ENCODE measurements around the gene POLH. TPM values are rescaled to one million over a fixed set of nuclear protein-coding genes. Genes with fewer than 3 reads are reported as not detected.
"Not testable (repeated sequence)": the region's sequence is repeated elsewhere in the genome, so short reads cannot be mapped to it uniquely, and the experiment has no call there.

POLH gene
- total RNA-seq, 6 donors from 2014 or later = 9.1 to 27.5 (median 19.8) TPM

GRCh38 chr6:43579171-43579570 is 3.2 kb downstream of the POLH start:
- H3K4me1 ChIP-seq = peaks cover 20 to 37% (median 29%) of the 10 kb centered on the region in 4 donors
- no peak for ATAC-seq (ENCODE audit: low FRiP score in 2 of 2)
- no peaks in the 10 kb centered on the region for H3K9me3 ChIP-seq
- TF ChIP-seq EP300 (IDR thresholded peaks at IDR 0.05) (no peak), POLR2AphosphoS5 (IDR thresholded peaks at IDR 0.05) (no peak), CTCF (IDR thresholded peaks at IDR 0.05) (no peak), POLR2A (IDR thresholded peaks at IDR 0.05) (no peak)
- WGBS, 2 donors = 73 to 75% methylated on average over 2 of the region's 2 CpGs
- no peaks in the 10 kb centered on the region for H3K27me3 ChIP-seq
- no peak overlapping the region for H3K27ac ChIP-seq
- DNase-seq = no peak
- H3K36me3 ChIP-seq = peaks cover 0 to 17% (median 14%) of the 10 kb centered on the region in 4 donors
- H3K4me3 ChIP-seq = no peak overlapping the region

GRCh38 chr6:43582911-43583310 is 6.9 kb downstream of the POLH start:
- DNase-seq (no peak), ATAC-seq (ENCODE audit: low FRiP score in 2 of 2) (no peak)
- 84 to 93% methylated on average over 5 of the region's 5 CpGs for WGBS, 2 donors
- H3K4me3 ChIP-seq = no peak overlapping the region
- TF ChIP-seq POLR2A (IDR thresholded peaks at IDR 0.05) (no peak), POLR2AphosphoS5 (IDR thresholded peaks at IDR 0.05) (no peak), EP300 (IDR thresholded peaks at IDR 0.05) (no peak)
- no peak overlapping the region for H3K27ac ChIP-seq
- H3K9me3 ChIP-seq = no peaks in the 10 kb centered on the region
- peaks cover 0 to 15% (median 8%) of the 10 kb centered on the region in 4 donors for H3K4me1 ChIP-seq
- H3K27me3 ChIP-seq = no peaks in the 10 kb centered on the region
- H3K36me3 ChIP-seq = peaks cover 3 to 55% (median 33%) of the 10 kb centered on the region in 4 donors

- Histone ChIP-seq H3K27ac (no peak overlapping the region), H3K4me1 (no peaks in the 10 kb centered on the region), H3K9me3 (no peaks in the 10 kb centered on the region), H3K36me3 (peaks cover 3 to 73% (median 46%) of the 10 kb centered on the region in 4 donors), H3K4me3 (no peak overlapping the region), H3K27me3 (no peaks in the 10 kb centered on the region)
- DNase-seq = no peak
- no peak for ATAC-seq (ENCODE audit: low FRiP score in 2 of 2)
- no peak for TF ChIP-seq POLR2A (IDR thresholded peaks at IDR 0.05)
- no peak for TF ChIP-seq EP300 (IDR thresholded peaks at IDR 0.05)
- TF ChIP-seq CTCF (IDR thresholded peaks at IDR 0.05) = no peak
- TF ChIP-seq POLR2AphosphoS5 (IDR thresholded peaks at IDR 0.05) = no peak
- WGBS, 2 donors = 84 to 88% methylated on average over 7 of the region's 7 CpGs
These were observed 9.0 kb downstream of the POLH start for GRCh38 chr6:43584892-43585570.

- 97% methylated on average over 5 of the region's 5 CpGs for WGBS, 2 donors
- Histone ChIP-seq H3K4me3 (no peak overlapping the region), H3K9me3 (no peaks in the 10 kb centered on the region), H3K27me3 (no peaks in the 10 kb centered on the region), H3K4me1 (no peaks in the 10 kb centered on the region), H3K27ac (no peak overlapping the region), H3K36me3 (peaks cover 3 to 66% (median 47%) of the 10 kb centered on the region in 4 donors)
- ATAC-seq (ENCODE audit: low FRiP score in 2 of 2) (no peak), DNase-seq (no peak)
- TF ChIP-seq POLR2A (IDR thresholded peaks at IDR 0.05) (no peak), CTCF (IDR thresholded peaks at IDR 0.05) (no peak), POLR2AphosphoS5 (IDR thresholded peaks at IDR 0.05) (no peak), EP300 (IDR thresholded peaks at IDR 0.05) (no peak)
These were observed 12.2 kb downstream of the POLH start for GRCh38 chr6:43588194-43588593.

- H3K36me3 ChIP-seq = peaks cover 2 to 52% (median 36%) of the 10 kb centered on the region in 4 donors
- not testable (repeated sequence) for H3K27ac ChIP-seq; ATAC-seq (ENCODE audit: low FRiP score in 2 of 2); H3K27me3 ChIP-seq; H3K4me1 ChIP-seq; H3K4me3 ChIP-seq; H3K9me3 ChIP-seq; DNase-seq
- 100% methylated on average over 1 of the region's 1 CpG for WGBS, 2 donors
These were observed 13.6 kb downstream of the POLH start for GRCh38 chr6:43589564-43589963.

GRCh38 chr6:43593938-43594337 is 18.0 kb downstream of the POLH start:
- DNase-seq (no peak), ATAC-seq (ENCODE audit: low FRiP score in 2 of 2) (no peak)
- 70 to 81% methylated on average over 1 of the region's 1 CpG for WGBS, 2 donors
- Histone ChIP-seq H3K36me3 (peaks cover 0 to 24% (median 17%) of the 10 kb centered on the region in 4 donors), H3K27me3 (no peaks in the 10 kb centered on the region), H3K27ac (no peak overlapping the region), H3K4me3 (no peak overlapping the region), H3K4me1 (no peaks in the 10 kb centered on the region), H3K9me3 (no peaks in the 10 kb centered on the region)
- no peak for TF ChIP-seq CTCF (IDR thresholded peaks at IDR 0.05)
- no peak for TF ChIP-seq POLR2A (IDR thresholded peaks at IDR 0.05)
- TF ChIP-seq POLR2AphosphoS5 (IDR thresholded peaks at IDR 0.05) = no peak
- no peak for TF ChIP-seq EP300 (IDR thresholded peaks at IDR 0.05)
